AG04450 (cell line): ENCODE results near the gene NUDCD2. TPM values are rescaled to one million over a fixed set of nuclear protein-coding genes. Genes with fewer than 3 reads are reported as not detected.
"Not testable (repeated sequence)": the region's sequence is repeated elsewhere in the genome, so short reads cannot be mapped to it uniquely, and the experiment has no call there.

Experiments
- CTCF ChIA-PET: fragments of 300-600, 350-600 bp; formaldehyde crosslinking; extraction: SDS; loops from one replicate; lab custom pipeline; 2022; ENCODE audit warnings: antibody characterized with exemption, inconsistent platforms; lab: Charles Lee
- POLR2A ChIA-PET: fragments of 350-600 bp; formaldehyde crosslinking; extraction: SDS; loops from one replicate; lab custom pipeline; 2021; ENCODE audit warnings: antibody characterized with exemption, inconsistent platforms; lab: Yijun Ruan, JAX
- DNase-seq: peaks from one replicate; pipeline ENCODE4 v3.0.0-alpha.2; 2011; ENCODE audit warnings: low read depth, low spot score
- H3K27ac ChIP-seq: one replicate; pipeline ENCODE4 v1.5.1; 2012; ENCODE audit warnings: low read depth, low read length, control low read depth
- H3K27me3 ChIP-seq: one replicate; pipeline ENCODE4 v1.6.0; 2012; ENCODE audit warnings: low read length; ENCODE audit not compliant: control insufficient read depth, insufficient read depth
- H3K4me3 ChIP-seq: 2 replicates; pipeline ENCODE4 v1.5.1; 2011; ENCODE audit warnings: mild to moderate bottlenecking, low read depth, low read length, control low read depth
- H3K9me3 ChIP-seq: 2 replicates; pipeline ENCODE4 v1.5.1; 2012; ENCODE audit warnings: low read length; ENCODE audit not compliant: control insufficient read depth, insufficient read depth
- CTCF ChIP-seq: IDR thresholded peaks from 2 replicates; pipeline ENCODE4 v1.5.1; 2011; ENCODE audit warnings: low read depth, low read length, control low read depth, inconsistent platforms
- polyA plus RNA-seq: library from polyadenylated mRNA; depleted of rRNA; stranded (reverse); fragments of >200 nt; gene quantifications from 2 replicates; pipeline ENCODE4 v1.2.3, GENCODE V29; 2011; rRNA removed
- small RNA-seq: library from RNA; depleted of rRNA; stranded (forward); fragments of <200 nt; gene quantifications from one replicate; pipeline ENCODE3, GENCODE V24; 2012; ENCODE audit warnings: low read depth; ENCODE audit not compliant: insufficient read length

NUDCD2 gene
- polyA plus RNA-seq, 1 experiment, result 5.6 TPM

- Histone ChIP-seq H3K9me3 (no peaks in the 10 kb centered on the region), H3K27ac (no peak overlapping the region), H3K4me3 (no peak overlapping the region), H3K27me3 (no peaks in the 10 kb centered on the region)
- no peak for TF ChIP-seq CTCF
- ChIA-PET CTCF (interaction anchor here (1.1 kb wide), 1 partner anchor 8 kb away, joined by 3 read pairs; no protein-coding TSS in a partner anchor), POLR2A (no interaction called here)
- no peak for DNase-seq
Observed at GRCh38 chr5:163402007-163402406, 57.9 kb downstream of the NUDCD2 start.

GRCh38 chr5:163401271-163401670, 58.6 kb downstream of the NUDCD2 start:
- CTCF ChIA-PET, result interaction anchor here (1.1 kb wide), 1 partner anchor 9 kb away, joined by 3 read pairs; no protein-coding TSS in a partner anchor
- no peak for DNase-seq
- Histone ChIP-seq H3K9me3 (no peaks in the 10 kb centered on the region), H3K27me3 (no peaks in the 10 kb centered on the region), H3K4me3 (no peak overlapping the region), H3K27ac (no peak overlapping the region)
- no peak for TF ChIP-seq CTCF
- POLR2A ChIA-PET, result no interaction called here

GRCh38 chr5:163399923-163400322, 60.0 kb downstream of the NUDCD2 start:
- DNase-seq, result no peak
- TF ChIP-seq CTCF, result no peak
- ChIA-PET POLR2A (no interaction called here), CTCF (interaction anchor here (1.8 kb wide), 1 partner anchor 9 kb away, joined by 13 read pairs; no protein-coding TSS in a partner anchor)
- H3K9me3 ChIP-seq, result no peaks in the 10 kb centered on the region
- H3K27ac ChIP-seq, result no peak overlapping the region
- H3K4me3 ChIP-seq, result no peak overlapping the region
- H3K27me3 ChIP-seq, result no peaks in the 10 kb centered on the region

- CTCF ChIA-PET, result interaction anchor here (2.8 kb wide), 1 partner anchor 11 kb away, joined by 20 read pairs; no protein-coding TSS in a partner anchor
- H3K27ac ChIP-seq, result no peak overlapping the region
- no peaks in the 10 kb centered on the region for H3K9me3 ChIP-seq
- H3K27me3 ChIP-seq, result no peaks in the 10 kb centered on the region
- H3K4me3 ChIP-seq, result no peak overlapping the region
- no peak for DNase-seq
- no peak for TF ChIP-seq CTCF
- POLR2A ChIA-PET, result no interaction called here
Observed at GRCh38 chr5:163397354-163397753, 62.5 kb downstream of the NUDCD2 start.

GRCh38 chr5:163396818-163397340, 63.0 kb downstream of the NUDCD2 start:
- DNase-seq, POLR2A ChIA-PET, H3K4me3 ChIP-seq, H3K27me3 ChIP-seq, H3K27ac ChIP-seq, H3K9me3 ChIP-seq: not testable (repeated sequence)
- CTCF ChIA-PET, result interaction anchor here (2.8 kb wide), 1 partner anchor 11 kb away, joined by 20 read pairs; no protein-coding TSS in a partner anchor

Small RNA genes within 50 kb of the gene (small RNA-seq; reads per million reads assigned to genes)
- gene AC008723.1, result not detected

Other genes with a start within 250 kb of the NUDCD2 start
- 236 and 325 TPM in 2 replicates for gene CCNG1, start 22.5 kb downstream of the NUDCD2 start, polyA plus RNA-seq
- 6.3 and 12.5 TPM in 2 replicates for gene HMMR, start 530 bp upstream of the NUDCD2 start, polyA plus RNA-seq
- 59.5 and 86.4 TPM in 2 replicates for gene MAT2B, start 45.5 kb upstream of the NUDCD2 start, polyA plus RNA-seq